ENCODE data around the gene LBHD1. TPM values are rescaled to one million over a fixed set of nuclear protein-coding genes. Genes with fewer than 3 reads are reported as not detected.

Gene LBHD1
- total and polyA plus RNA-seq, 2 of the 13 experiments (the other 11 are each of a cell fraction or from before 2014, with no cell fraction given) = 3.2 to 3.7 TPM

- TF ChIP-seq ZNF414 (CRISPR knock-in tag; IDR thresholded peaks at IDR 0.05) = peak; percentile 71
- TF ChIP-seq ZNF577 (CRISPR knock-in tag; IDR thresholded peaks at IDR 0.05; ENCODE audit: borderline replicate concordance, low read depth) = no peak
- TF ChIP-seq FOXO1 (CRISPR knock-in tag; IDR thresholded peaks at IDR 0.05) = peak; percentile 57; the same call in 1 of the 2 replicates
- no peak for TF ChIP-seq ZBTB43 (CRISPR knock-in tag; conservative IDR thresholded peaks at IDR 0.05)
- TF ChIP-seq ZBTB2 (CRISPR knock-in tag; IDR thresholded peaks at IDR 0.05; ENCODE audit: low read depth) = no peak
- peak; percentile 43 for TF ChIP-seq THRA (CRISPR knock-in tag; IDR thresholded peaks at IDR 0.05; ENCODE audit: borderline replicate concordance)
- no peak for TF ChIP-seq ZNF326 (CRISPR knock-in tag; IDR thresholded peaks at IDR 0.05; ENCODE audit: borderline replicate concordance)
- no peak; the same call in 1 of the 2 replicates for TF ChIP-seq ZNF724P (CRISPR knock-in tag; IDR thresholded peaks at IDR 0.05; ENCODE audit: borderline replicate concordance)
- TF ChIP-seq ZFX (CRISPR knock-in tag; IDR thresholded peaks at IDR 0.05; ENCODE audit: low read depth) = peak; percentile 65
- TF ChIP-seq HMG20B (CRISPR knock-in tag; conservative IDR thresholded peaks at IDR 0.05) = 0 out of 2 replicates have a peak, but pooled peaks have one; percentile 8
- no peak for TF ChIP-seq HMGXB3 (CRISPR knock-in tag; IDR thresholded peaks at IDR 0.05; ENCODE audit: borderline replicate concordance)
- TF ChIP-seq ZNF615 (CRISPR knock-in tag; IDR thresholded peaks at IDR 0.05; ENCODE audit: borderline replicate concordance) = no peak
- TF ChIP-seq FOXK2 (IDR thresholded peaks at IDR 0.05) = no peak
- no peak for TF ChIP-seq ZNF101 (CRISPR knock-in tag; IDR thresholded peaks at IDR 0.05; ENCODE audit: borderline replicate concordance, low read depth)
- TF ChIP-seq CHD4 (IDR thresholded peaks at IDR 0.05; ENCODE audit: borderline replicate concordance, low read length) = no peak
These were observed 7.0 kb upstream of the LBHD1 start, which contains the start of gene UBXN1 (continued) for GRCh38 chr11:62678770-62679696.

Measured in HepG2 (cell line).